Activated B cell treated with CpG ODN at 0.5 μM for 24 hours (primary cell): ENCODE data around the gene HOXB8. TPM values are rescaled to one million over a fixed set of nuclear protein-coding genes. Genes with fewer than 3 reads are reported as not detected.
A peak's percentile ranks its signal among the peaks of the same experiment; 100 is the strongest.

ENCODE experiments used
- ATAC-seq: fragments of 200-7000 bp; cut with Tn5 transposase; one replicate; pipeline ENCODE4 v1.10.0; 2021; ENCODE audit warnings: low read depth, mild to moderate bottlenecking, moderate library complexity
- CTCF ChIA-PET: fragments of 350-600 bp; sonication (Branson Sonifier 250); formaldehyde crosslinking; loops from one replicate; lab custom pipeline; 2021; ENCODE audit warnings: antibody characterized with exemption; lab: Charles Lee
- POLR2A ChIA-PET: fragments of 350-600 bp; sonication (Branson Sonifier 250); formaldehyde crosslinking; loops from one replicate; lab custom pipeline; 2021; ENCODE audit warnings: antibody characterized with exemption; lab: Charles Lee
- DNase-seq: peaks from one replicate; pipeline ENCODE4 v3.0.0; 2022
- H3K27ac Mint-ChIP-seq: one replicate; pipeline ENCODE4 v1.8.0; 2020; ENCODE audit warnings: mixed read lengths
- H3K27me3 Mint-ChIP-seq: one replicate; pipeline ENCODE4 v1.8.0; 2021; ENCODE audit warnings: mixed read lengths
- H3K36me3 Mint-ChIP-seq: one replicate; pipeline ENCODE4 v1.8.0; 2021; ENCODE audit warnings: low read depth, mixed read lengths
- H3K4me1 Mint-ChIP-seq: one replicate; pipeline ENCODE4 v1.8.0; 2021; ENCODE audit warnings: mixed read lengths
- H3K4me3 Mint-ChIP-seq: one replicate; pipeline ENCODE4 v1.8.0; 2020; ENCODE audit warnings: mild to moderate bottlenecking, mixed read lengths
- H3K9me3 Mint-ChIP-seq: one replicate; pipeline ENCODE4 v1.8.0; 2020; ENCODE audit warnings: mixed read lengths
- CTCF ChIP-seq: fragments of 200-600 bp; IDR thresholded peaks from one replicate; pipeline ENCODE4 v1.8.0; 2022; ENCODE audit warnings: antibody characterized with exemption, mild to moderate bottlenecking
- intact Hi-C: fragments of 100-400 bp; cut with micrococcal nuclease; formaldehyde crosslinking; loops from one replicate; pipeline ENCODE4 v1.15.1; 2024
- total RNA-seq: library from RNA; stranded (reverse); gene quantifications from 2 replicates; pipeline ENCODE4 v1.2.3, GENCODE V29; 2022

HOXB8 gene
- total RNA-seq, 1 donor from 2014 or later, result not detected

GRCh38 chr17:48619826-48620449 is 4.8 kb upstream of the HOXB8 start:
- no peak for TF ChIP-seq CTCF
- CTCF ChIA-PET, result interaction anchor here (1.2 to 4.0 kb wide), 4 partner anchors 11 to 593 kb away, joined by 3 to 29 read pairs (median 16); partner anchors contain the start of gene HOXB5
- Mint-ChIP-seq H3K4me3 (no peak overlapping the region), H3K9me3 (no peaks in the 10 kb centered on the region), H3K36me3 (no peaks in the 10 kb centered on the region), H3K4me1 (peaks cover 17% of the 10 kb centered on the region), H3K27ac (no peak overlapping the region), H3K27me3 (peaks cover 79% of the 10 kb centered on the region)
- POLR2A ChIA-PET, result no interaction called here
- DNase-seq (no peak), ATAC-seq (no peak)
- intact Hi-C loops, result loop anchor here (2.0 to 10.0 kb wide), 3 partner anchors 375 to 775 kb away; partner anchors contain the start of genes IGF2BP1 and SCRN2

GRCh38 chr17:48618256-48618896 is 3.3 kb upstream of the HOXB8 start:
- ATAC-seq, result peak; percentile 84
- POLR2A ChIA-PET, result interaction anchor here (0.8 to 1.0 kb wide), 4 partner anchors 18 to 403 kb away, joined by 3 to 5 read pairs (median 4); no protein-coding TSS in a partner anchor

GRCh38 chr17:48617471-48618255 is 2.6 kb upstream of the HOXB8 start:
- ATAC-seq, result no peak
- Mint-ChIP-seq H3K4me3 (no peak overlapping the region), H3K36me3 (no peaks in the 10 kb centered on the region), H3K4me1 (peaks cover 31% of the 10 kb centered on the region), H3K9me3 (no peaks in the 10 kb centered on the region), H3K27me3 (peaks cover 71% of the 10 kb centered on the region), H3K27ac (no peak overlapping the region)
- no peak for TF ChIP-seq CTCF
- CTCF ChIA-PET, result interaction anchor here (1.0 to 4.0 kb wide), 15 partner anchors 8 to 592 kb away, joined by 3 to 29 read pairs (median 7); partner anchors contain the start of genes HOXB3, HOXB5 and HOXB9
- intact Hi-C loops, result loop anchor here (1.0 to 10.0 kb wide), 8 partner anchors 281 to 773 kb away; partner anchors contain the start of genes IGF2BP1 and SCRN2
- DNase-seq, result no peak
- POLR2A ChIA-PET, result interaction anchor here (1.0 kb wide), 3 partner anchors 19 to 310 kb away, joined by 3 to 5 read pairs (median 4); no protein-coding TSS in a partner anchor

More at GRCh38 chr17:48618256-48618896, 3.3 kb upstream of the HOXB8 start:
- CTCF ChIA-PET, result interaction anchor here (0.8 to 4.0 kb wide), 17 partner anchors 9 to 594 kb away, joined by 3 to 29 read pairs (median 6); partner anchors contain the start of genes HOXB3 and HOXB5
- H3K9me3 Mint-ChIP-seq, result no peaks in the 10 kb centered on the region
- peak; percentile 77 for DNase-seq
- H3K4me1 Mint-ChIP-seq, result peaks cover 26% of the 10 kb centered on the region
- H3K4me3 Mint-ChIP-seq, result no peak overlapping the region
- H3K27me3 Mint-ChIP-seq, result peaks cover 78% of the 10 kb centered on the region
- TF ChIP-seq CTCF, result peak; percentile 66
- no peaks in the 10 kb centered on the region for H3K36me3 Mint-ChIP-seq
- intact Hi-C loops, result loop anchor here (1.0 to 10.0 kb wide), 8 partner anchors 282 to 774 kb away; partner anchors contain the start of genes IGF2BP1 and SCRN2
- H3K27ac Mint-ChIP-seq, result peak overlapping the region; percentile 9

GRCh38 chr17:48616717-48617470 is 1.8 kb upstream of the HOXB8 start:
- POLR2A ChIA-PET, result no interaction called here
- Mint-ChIP-seq H3K27me3 (peaks cover 67% of the 10 kb centered on the region), H3K4me3 (no peak overlapping the region), H3K9me3 (no peaks in the 10 kb centered on the region), H3K4me1 (peaks cover 37% of the 10 kb centered on the region), H3K27ac (no peak overlapping the region), H3K36me3 (no peaks in the 10 kb centered on the region)
- CTCF ChIA-PET, result interaction anchor here (1.0 to 3.8 kb wide), 6 partner anchors 9 to 591 kb away, joined by 3 to 29 read pairs (median 6); partner anchors contain the start of genes HOXB5 and HOXB9
- TF ChIP-seq CTCF, result no peak
- ATAC-seq, result no peak
- intact Hi-C loops, result loop anchor here (10.0 kb wide), 2 partner anchors 378 to 772 kb away; partner anchors contain the start of genes IGF2BP1 and SCRN2
- no peak for DNase-seq
